Right lobe of liver (tissue), 4 donors: ENCODE data around the gene RAP1GAP2.

Experiments
- POLR2A ChIP-seq: fragments of 450-650 bp; IDR thresholded peaks from one replicate; pipeline ENCODE4 v1.6.1; 2017; ENCODE audit warnings: antibody characterized with exemption, mild to moderate bottlenecking
- TF ChIP-seq, protein P1 (sequence below), 4 donors: fragments of 200-600 bp in 3 of 4; fragments of 450-650 bp in 1 of 4; IDR thresholded peaks; one replicate each; pipeline versions ENCODE4 v1.5.1 to v1.8.0; 2016 to 2022; ENCODE audit warnings: antibody characterized with exemption in 4 of 4, mild to moderate bottlenecking in 2 of 4
- donor health status: DM: no; HTN: no; CAD: no.
- donor health status: DM: no; HTN: no; CAD: no.
- donor health status: DM: no; HTN: yes; CAD: no.

- TF ChIP-seq, protein P1, sequence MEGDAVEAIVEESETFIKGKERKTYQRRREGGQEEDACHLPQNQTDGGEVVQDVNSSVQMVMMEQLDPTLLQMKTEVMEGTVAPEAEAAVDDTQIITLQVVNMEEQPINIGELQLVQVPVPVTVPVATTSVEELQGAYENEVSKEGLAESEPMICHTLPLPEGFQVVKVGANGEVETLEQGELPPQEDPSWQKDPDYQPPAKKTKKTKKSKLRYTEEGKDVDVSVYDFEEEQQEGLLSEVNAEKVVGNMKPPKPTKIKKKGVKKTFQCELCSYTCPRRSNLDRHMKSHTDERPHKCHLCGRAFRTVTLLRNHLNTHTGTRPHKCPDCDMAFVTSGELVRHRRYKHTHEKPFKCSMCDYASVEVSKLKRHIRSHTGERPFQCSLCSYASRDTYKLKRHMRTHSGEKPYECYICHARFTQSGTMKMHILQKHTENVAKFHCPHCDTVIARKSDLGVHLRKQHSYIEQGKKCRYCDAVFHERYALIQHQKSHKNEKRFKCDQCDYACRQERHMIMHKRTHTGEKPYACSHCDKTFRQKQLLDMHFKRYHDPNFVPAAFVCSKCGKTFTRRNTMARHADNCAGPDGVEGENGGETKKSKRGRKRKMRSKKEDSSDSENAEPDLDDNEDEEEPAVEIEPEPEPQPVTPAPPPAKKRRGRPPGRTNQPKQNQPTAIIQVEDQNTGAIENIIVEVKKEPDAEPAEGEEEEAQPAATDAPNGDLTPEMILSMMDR (IDR thresholded peaks at IDR 0.05), result no peak
- TF ChIP-seq POLR2A, result no peak
These were observed 161.5 kb downstream of the RAP1GAP2 start for GRCh38 chr17:2957631-2958286.
